ENCODE measurements around the gene NUDT1.

Gene NUDT1

GRCh38 chr7:2271273-2272026, 29.4 kb downstream of the NUDT1 start:
- DNase-seq = no peak

GRCh38 chr7:2272031-2272430, 30.0 kb downstream of the NUDT1 start:
- DNase-seq = no peak

GRCh38 chr7:2273866-2274265, 31.8 kb downstream of the NUDT1 start:
- DNase-seq = no peak

DNA sequence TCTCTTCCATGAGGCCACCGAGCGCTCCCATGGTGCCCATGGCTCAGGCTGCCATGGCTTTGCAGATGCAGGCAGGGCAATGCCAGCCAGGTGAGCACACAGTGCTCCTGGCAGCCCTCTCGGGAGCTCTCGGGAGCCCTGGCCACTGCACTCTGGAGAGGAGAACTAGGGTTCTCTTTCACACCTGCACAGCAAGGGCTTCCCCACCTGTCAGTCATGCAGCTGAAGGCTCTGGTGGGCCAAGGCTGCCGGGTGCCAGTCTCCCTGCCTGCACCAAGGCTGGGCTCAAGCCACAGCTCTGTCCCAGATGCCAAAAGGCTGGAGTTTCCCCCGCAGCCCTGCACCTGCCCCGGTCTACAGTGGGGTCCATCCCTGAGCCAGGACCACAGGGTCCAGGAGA, 32.6 kb downstream of the NUDT1 start:
- DNase-seq = no peak

GRCh38 chr7:2275101-2275500, 33.1 kb downstream of the NUDT1 start:
- DNase-seq = no peak

DNA sequence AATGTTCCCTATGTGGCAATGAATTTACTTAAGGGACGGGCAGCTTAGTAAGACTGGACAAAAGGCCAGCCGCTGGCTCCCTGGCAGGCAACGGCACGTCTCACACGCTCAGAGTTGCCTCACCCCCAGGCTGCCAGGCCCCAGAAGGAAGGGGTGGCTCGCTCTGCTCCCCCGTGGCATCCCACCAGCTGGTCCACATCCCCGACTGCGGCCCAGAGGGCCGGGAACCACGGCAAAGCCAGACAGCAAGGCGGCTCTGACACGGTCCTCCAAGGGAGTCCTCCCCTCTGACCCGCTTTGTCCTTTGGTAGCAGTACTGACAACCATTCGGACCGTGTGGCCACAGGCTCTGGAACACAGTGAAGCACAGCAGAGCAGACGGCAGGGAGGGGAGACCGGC, 34.1 kb downstream of the NUDT1 start:
- DNase-seq = no peak

DNA sequence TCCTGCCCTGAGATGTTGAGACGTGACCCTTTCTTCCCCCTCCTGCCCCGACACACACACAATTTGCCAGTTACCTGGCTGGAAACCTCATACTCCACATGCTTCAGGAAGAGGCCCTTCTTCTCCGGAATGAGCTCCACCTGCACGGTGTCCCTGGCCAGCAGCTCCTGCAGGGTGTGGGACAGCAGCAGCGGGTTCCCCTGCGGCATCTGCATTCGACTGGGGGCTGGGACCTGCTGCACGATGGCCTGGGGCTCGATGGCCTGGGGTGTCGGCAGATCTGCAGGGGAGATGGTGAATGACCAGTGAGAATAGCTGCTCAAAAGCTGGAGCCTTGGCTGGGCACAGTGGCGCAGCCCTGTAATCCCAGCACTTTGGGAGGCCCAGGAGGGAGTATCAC, 36.0 kb downstream of the NUDT1 start:
- no peak for DNase-seq

DNA sequence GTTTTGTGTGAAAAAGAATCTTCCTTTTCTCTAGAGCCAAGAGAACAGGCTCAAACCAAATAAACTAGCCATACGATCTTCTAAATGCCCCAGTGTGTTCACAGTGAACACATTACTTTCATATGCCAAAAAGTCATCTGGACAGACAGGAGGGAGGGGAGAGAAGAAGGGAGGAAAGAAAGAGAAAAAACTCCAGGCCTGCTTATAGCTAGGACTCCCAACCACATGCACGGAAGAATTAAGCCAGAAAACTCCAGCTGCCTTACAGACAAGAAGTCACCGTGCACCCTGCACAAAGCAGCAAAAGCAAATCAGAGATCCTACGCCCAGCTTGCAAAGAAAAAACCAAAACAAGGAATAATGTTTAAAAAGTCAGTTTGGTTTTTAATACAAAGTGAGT, 37.9 kb downstream of the NUDT1 start:
- no peak for DNase-seq

DNA sequence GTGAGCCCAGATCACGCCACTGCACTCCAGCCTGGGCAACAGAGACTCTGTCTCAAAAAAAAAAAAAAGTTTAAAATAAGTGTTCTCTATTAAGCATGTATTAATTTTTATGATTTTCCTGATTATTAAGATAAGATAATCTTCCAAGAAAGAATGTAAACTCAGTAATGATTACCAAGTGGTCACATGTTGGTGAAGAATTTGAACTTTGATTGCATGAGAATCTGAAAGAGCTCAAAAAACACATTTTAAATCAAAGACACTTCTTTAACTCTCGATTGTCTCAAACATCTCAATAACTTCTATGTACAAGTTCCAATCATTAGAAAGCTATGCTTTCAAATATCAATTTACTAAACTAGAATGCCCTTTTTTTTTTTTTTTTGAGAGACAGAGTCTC, 38.4 kb downstream of the NUDT1 start:
- no peak for DNase-seq

DNA sequence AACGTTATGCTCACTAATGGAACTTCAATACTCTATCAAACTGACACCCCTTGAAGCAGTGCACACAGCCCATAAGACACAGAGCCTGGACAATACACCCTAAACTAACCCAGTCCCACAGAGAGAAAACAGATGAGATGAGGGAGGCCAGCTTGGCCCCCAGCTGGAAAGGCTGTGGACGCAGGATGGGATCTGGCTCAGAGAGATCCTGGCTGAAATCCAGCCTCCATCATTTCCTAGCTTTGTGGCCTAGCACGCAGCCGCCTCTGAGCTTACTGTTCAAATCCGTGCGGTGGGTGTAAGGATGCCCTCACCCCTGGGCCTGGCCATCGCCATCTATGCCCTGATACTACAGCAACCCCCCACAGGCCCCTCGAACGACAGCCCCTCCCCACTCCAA, 39.5 kb downstream of the NUDT1 start:
- no peak for DNase-seq

DNA sequence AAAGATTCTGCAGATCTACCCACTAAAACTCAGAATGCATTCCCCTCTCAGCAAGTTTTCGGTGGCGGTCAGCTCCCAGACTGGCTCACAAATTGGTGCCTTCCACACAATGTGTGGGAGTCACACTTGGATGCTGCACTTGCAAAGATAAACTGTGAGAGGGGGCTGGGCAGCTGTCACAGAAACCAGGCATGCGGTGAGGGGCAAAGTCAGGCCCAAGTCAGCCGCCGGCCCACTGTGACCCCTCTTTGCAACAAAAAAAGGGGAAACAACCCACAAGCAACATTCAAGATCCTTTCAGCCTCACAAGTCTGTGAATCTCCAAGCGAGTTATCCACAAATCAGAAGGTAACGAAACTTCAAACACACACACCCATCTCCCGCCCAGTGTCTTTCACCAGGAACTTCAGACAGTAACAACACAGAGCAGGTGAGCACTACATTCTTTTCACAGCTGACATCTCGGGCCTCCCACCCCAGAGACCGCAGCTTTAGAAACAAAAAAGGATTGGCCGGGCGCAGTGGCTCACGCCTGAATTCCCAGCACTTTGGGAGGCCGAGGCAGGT, 40.2 kb downstream of the NUDT1 start:
- no peak for DNase-seq

DNA sequence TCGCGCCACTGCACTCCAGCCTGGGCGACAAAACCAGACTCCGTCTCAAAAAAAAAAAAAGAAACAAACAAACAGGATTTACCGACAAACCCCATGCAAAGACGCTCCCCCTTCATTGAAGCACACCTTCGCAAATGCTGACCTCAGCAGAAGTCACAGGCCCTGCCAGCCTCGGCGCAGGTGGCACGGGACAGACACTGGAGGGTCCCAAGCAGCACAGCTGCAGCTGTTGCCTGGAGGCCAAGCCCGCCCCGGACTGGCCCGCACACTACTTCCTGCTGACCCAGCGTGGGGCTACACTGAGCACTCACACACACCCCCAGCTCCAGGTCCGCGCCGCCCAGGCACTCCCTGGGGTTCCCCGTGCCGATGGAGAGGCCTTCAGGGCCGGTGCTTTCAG, 41.0 kb downstream of the NUDT1 start:
- no peak for DNase-seq

DNA sequence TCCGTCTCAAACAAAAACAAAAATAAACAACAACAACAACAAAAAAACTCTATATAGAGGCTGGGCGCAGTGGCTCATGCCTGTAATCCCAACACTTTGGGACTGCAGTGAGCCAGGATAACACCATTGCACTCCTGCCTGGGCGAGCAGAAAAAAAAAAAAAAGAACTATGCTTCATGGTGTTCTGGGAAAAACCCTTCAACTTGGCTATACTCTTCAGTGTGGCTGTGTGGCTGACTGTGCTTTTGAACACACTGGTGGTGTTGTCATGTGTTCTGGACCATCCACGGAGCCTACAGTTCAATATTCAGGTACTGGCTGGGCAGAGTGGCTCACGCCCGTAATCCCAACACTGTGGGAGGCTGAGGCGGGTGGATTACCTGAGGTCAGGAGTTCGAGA, 45.7 kb downstream of the NUDT1 start:
- DNase-seq = no peak

DNA sequence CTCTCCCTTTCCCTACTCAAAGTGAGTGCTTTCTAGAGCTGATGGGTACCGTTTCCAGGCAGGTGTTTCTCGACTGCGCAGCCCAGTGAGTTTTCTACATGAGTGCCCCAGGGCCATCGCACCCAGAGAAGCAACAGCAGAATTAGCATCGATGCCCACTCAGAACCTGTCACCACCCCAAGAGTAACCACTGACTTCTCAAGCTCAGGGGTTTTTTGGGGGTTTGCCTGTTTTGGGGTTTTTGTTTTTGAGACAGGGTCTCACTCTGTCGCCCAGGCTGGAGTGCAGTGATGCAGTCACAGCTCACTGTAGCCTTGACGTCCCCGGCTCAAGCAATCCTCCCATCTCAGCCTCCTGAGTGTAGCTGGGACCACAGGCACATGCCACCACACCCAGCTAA, 46.5 kb downstream of the NUDT1 start:
- DNase-seq = no peak

DNA sequence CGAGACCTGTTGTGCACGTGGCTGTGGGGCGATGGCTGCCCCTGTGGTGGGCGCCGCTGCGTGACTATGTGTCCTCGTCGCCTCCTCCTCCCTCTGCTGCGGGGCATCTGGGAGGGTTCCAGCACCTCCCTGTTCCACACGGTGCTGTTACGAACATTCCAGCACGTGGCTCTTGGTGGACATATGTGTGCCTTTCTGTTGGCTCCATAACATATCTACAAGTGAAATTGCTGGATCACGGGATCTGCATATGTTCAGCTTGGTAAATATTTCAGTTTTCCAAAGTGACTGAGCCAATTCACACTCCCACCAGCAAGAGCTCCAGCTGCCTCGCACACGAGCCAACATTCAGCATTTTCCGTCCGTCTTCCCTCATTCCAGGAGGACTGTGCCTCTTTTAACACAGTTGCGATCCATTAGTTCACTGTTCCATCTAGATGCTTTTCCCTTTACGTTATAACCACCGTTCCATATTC, 47.1 kb downstream of the NUDT1 start:
- DNase-seq = no peak

DNA sequence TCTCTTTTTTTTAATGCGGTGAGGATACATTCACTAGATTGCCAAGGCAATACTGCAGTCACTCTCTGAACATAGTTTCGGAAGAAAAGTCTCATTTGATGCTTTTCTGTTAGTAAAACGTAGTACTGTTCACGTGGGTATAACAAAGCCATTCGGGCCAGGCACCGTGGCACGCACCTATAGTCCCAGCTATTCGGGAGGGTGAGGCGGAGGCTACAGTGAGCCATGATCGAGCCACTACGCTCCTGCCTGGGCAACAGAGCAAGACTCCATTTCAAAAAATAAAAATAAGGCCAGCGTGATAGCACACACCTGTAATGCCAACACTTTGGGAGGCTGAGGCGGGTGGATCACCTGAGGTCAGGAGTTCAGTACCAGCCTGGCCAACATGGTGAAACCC, 47.6 kb downstream of the NUDT1 start:
- no peak for DNase-seq

DNA sequence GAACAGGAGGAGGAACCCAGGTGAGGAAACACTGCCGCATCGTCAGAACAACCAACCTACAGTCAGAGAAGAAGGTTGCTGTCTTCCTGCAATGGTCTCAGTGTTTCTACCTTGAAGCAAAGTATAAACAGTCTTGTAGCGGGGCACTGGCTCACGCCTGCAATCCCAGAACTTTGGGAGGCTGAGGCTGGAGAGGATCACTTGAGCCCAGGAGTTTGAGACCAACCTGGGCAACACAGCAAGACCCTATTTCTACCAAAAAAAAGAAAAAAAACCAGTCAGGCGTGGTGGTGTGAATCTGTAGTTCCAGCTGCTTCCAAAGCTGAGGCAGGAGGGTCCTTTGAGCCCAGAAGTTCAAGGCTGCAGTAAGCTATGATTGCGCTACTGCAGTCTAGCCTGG, 48.9 kb downstream of the NUDT1 start:
- DNase-seq = no peak

- no peak for DNase-seq
These were observed 54.1 kb downstream of the NUDT1 start for GRCh38 chr7:2295936-2296620.

- no peak for DNase-seq
These were observed 54.8 kb downstream of the NUDT1 start for GRCh38 chr7:2296832-2297231.

- peak; percentile 62 for DNase-seq
These were observed 57.3 kb downstream of the NUDT1 start for GRCh38 chr7:2299131-2299829.

GRCh38 chr7:2299870-2300512, 58.0 kb downstream of the NUDT1 start:
- DNase-seq = no peak
